GM12878 (cell line): ENCODE results near the gene ACTL6B. TPM values are rescaled to one million over a fixed set of nuclear protein-coding genes. Genes with fewer than 3 reads are reported as not detected.

Experiments
- ATAC-seq: fragments of 200-7000 bp; cut with Tn5 transposase; 3 replicates; pipeline ENCODE4 v1.9.1; 2020; ENCODE audit warnings: mild to moderate bottlenecking, moderate library complexity
- BruUV-seq: library from RNA; stranded (reverse); fragments of 400-500 nt; replicated peaks from 2 replicates; lab custom pipeline; 2021; lab: Mats Ljungman, UMichigan
- CTCF ChIA-PET: fragments of 300-600 bp; sonication (Branson Sonifier 250); formaldehyde crosslinking; extraction: SDS; loops from one replicate; lab custom pipeline; 2021; ENCODE audit warnings: inconsistent platforms; lab: Yijun Ruan, JAX
- POLR2A ChIA-PET: fragments of 350-600 bp; formaldehyde crosslinking; extraction: SDS; loops from one replicate; lab custom pipeline; 2021; ENCODE audit warnings: inconsistent platforms; lab: Charles Lee
- RAD21 ChIA-PET: fragments of 300-600 bp; sonication (Branson Sonifier 250); formaldehyde crosslinking; loops from one replicate; lab custom pipeline; 2023; ENCODE audit warnings: antibody characterized with exemption; ENCODE audit not compliant: unreplicated experiment; lab: Charles Lee
- SMC1A ChIA-PET: fragments of 300-600 bp; sonication (Branson Sonifier 250); formaldehyde crosslinking; loops from one replicate; lab custom pipeline; 2023; ENCODE audit not compliant: unreplicated experiment, uncharacterized antibody; lab: Charles Lee
- DNase-seq: peaks from one replicate; pipeline ENCODE4 v3.0.0-alpha.2; 2011; ENCODE audit warnings: low read depth, low spot score
- FAIRE-seq: peaks from 3 replicates; lab custom pipeline; 2011; peaks lifted over from hg19 to GRCh38; lab: Jason Lieb, UNC
- H2AFZ ChIP-seq: 2 replicates; pipeline ENCODE4 v1.6.0; 2011; ENCODE audit warnings: low read depth, low read length, control low read depth; ENCODE audit not compliant: control insufficient read depth
- H3K27ac ChIP-seq: 2 replicates; pipeline ENCODE4 v1.5.1; 2011; ENCODE audit warnings: control low read depth; ENCODE audit not compliant: control insufficient read depth, insufficient read depth
- H3K27me3 ChIP-seq, 2 experiments: replicated peaks in 1 of 2; 2 replicates each; pipeline versions ENCODE4 v1.6.0 to v1.6.1; 2011; ENCODE audit warnings: low read length in 1 of 2; ENCODE audit not compliant: control insufficient read depth in 2 of 2, insufficient read depth in 2 of 2
- H3K36me3 ChIP-seq, 2 experiments: 2 replicates each; pipeline ENCODE4 v1.5.1; 2011; ENCODE audit warnings: low read length in 1 of 2; ENCODE audit not compliant: control insufficient read depth in 2 of 2, insufficient read depth in 2 of 2
- H3K4me1 ChIP-seq: 2 replicates; pipeline ENCODE4 v1.6.1; 2011; ENCODE audit warnings: mild to moderate bottlenecking, low read length, moderate library complexity, mixed read lengths; ENCODE audit not compliant: control insufficient read depth, insufficient read depth
- H3K4me2 ChIP-seq: 2 replicates; pipeline ENCODE4 v1.6.0; 2011; ENCODE audit warnings: control low read depth; ENCODE audit not compliant: control insufficient read depth, insufficient read depth
- H3K4me3 ChIP-seq: fragments of 200-600 bp; sonication (generic); 2 replicates; pipeline ENCODE4 v1.5.1; 2016
- H3K79me2 ChIP-seq: 2 replicates; pipeline ENCODE4 v1.6.0; 2011; ENCODE audit warnings: low read length; ENCODE audit not compliant: control insufficient read depth, insufficient read depth
- H3K9ac ChIP-seq: 2 replicates; pipeline ENCODE4 v1.8.0; 2011; ENCODE audit warnings: low read length, control low read depth, mixed read lengths; ENCODE audit not compliant: control insufficient read depth, insufficient read depth
- H3K9me3 ChIP-seq: replicated peaks from 3 replicates; pipeline ENCODE4 v1.5.1; 2011; ENCODE audit warnings: mild to moderate bottlenecking, low read length; ENCODE audit not compliant: control insufficient read depth, insufficient read depth
- H4K20me1 ChIP-seq: 2 replicates; pipeline ENCODE4 v1.6.0; 2011; ENCODE audit not compliant: control insufficient read depth, insufficient read depth
- CBX3 ChIP-seq: fragments of 200-600 bp; sonication (generic); IDR thresholded peaks from 2 replicates; pipeline ENCODE4 v1.6.1; 2016; ENCODE audit warnings: low read depth, borderline replicate concordance
- CBX5 ChIP-seq: sonication (generic); IDR thresholded peaks from 2 replicates; pipeline ENCODE4 v1.6.1; 2016; ENCODE audit warnings: low read depth, moderate library complexity, mild to moderate bottlenecking, inconsistent platforms
- FOXM1 ChIP-seq: IDR thresholded peaks from 2 replicates; pipeline ENCODE4 v1.6.1; 2012; ENCODE audit warnings: low read depth, mild to moderate bottlenecking, inconsistent platforms, low read length, moderate library complexity
- JUND ChIP-seq: IDR thresholded peaks from 2 replicates; pipeline ENCODE4 v1.6.1; 2012; ENCODE audit warnings: low read depth, mild to moderate bottlenecking, low read length, improper control_type of control experiment, moderate library complexity
- LARP7 ChIP-seq: fragments of 450-650 bp; IDR thresholded peaks from 2 replicates; pipeline ENCODE4 v1.6.1; 2017; ENCODE audit warnings: mild to moderate bottlenecking
- MAX ChIP-seq: IDR thresholded peaks from 2 replicates; pipeline ENCODE4 v1.6.1; 2012; ENCODE audit warnings: low read depth, low read length, improper control_type of control experiment
- NR2C2 ChIP-seq: IDR thresholded peaks from 2 replicates; pipeline ENCODE4 v1.6.1; 2011; ENCODE audit warnings: borderline replicate concordance, low read depth; ENCODE audit not compliant: control insufficient read depth, insufficient read length
- PAX5 ChIP-seq: IDR thresholded peaks from 2 replicates; pipeline ENCODE4 v1.6.1; 2011; ENCODE audit warnings: low read depth, low read length, borderline replicate concordance
- RELB ChIP-seq: fragments of 450-650 bp; IDR thresholded peaks from 2 replicates; pipeline ENCODE4 v1.6.1; 2017; ENCODE audit warnings: low read depth, mild to moderate bottlenecking, moderate library complexity
- ZNF384 ChIP-seq: IDR thresholded peaks from 2 replicates; pipeline ENCODE4 v1.6.1; 2012; ENCODE audit warnings: low read depth, mild to moderate bottlenecking, low read length, improper control_type of control experiment, borderline replicate concordance
- WGBS: methylation state at CpG from one replicate; pipeline ENCODE4 v1.1.6; 2016; ENCODE audit warnings: low lambda C conversion rate; ENCODE audit not compliant: insufficient replicate concordance, insufficient coverage; ENCODE audit errors: missing lambda C conversion rate; 5-methylcytosine and 5-hydroxymethylcytosine counted together
- in situ Hi-C: fragments of 300-500 bp; cut with MboI; formaldehyde crosslinking; loops from 9 replicates; pipeline ENCODE4 v1.14.3; 2018; ENCODE audit warnings: mixed read lengths
- intact Hi-C: fragments of 100-400 bp; cut with micrococcal nuclease; formaldehyde crosslinking; loops from one replicate; pipeline ENCODE4 v1.14.2; 2022; ENCODE audit not compliant: unreplicated experiment
- polyA plus RNA-seq, 11 experiments: library from polyadenylated mRNA; depleted of rRNA in 4 of 11; unstranded in 6 of 11; stranded (reverse) in 5 of 11; fragments of >200 nt; fragmentation: Nextera tagmentation in 4 of 11; fragmentation: Illumina TruSeq in 1 of 11; extraction: Ambion mirVana in 4 of 11; extraction: Trizol in 1 of 11; gene quantifications; 1 replicate in 1 of 11; 2 replicates in 10 of 11; pipeline versions ENCODE4 v1.2.1 to v1.2.3, GENCODE V29; 2011 to 2016; ENCODE audit warnings: inconsistent platforms in 2 of 11, missing spikeins in 2 of 11, low read depth in 1 of 11
- total RNA-seq, 4 experiments: library from RNA; depleted of rRNA in 3 of 4; stranded (reverse); fragments of >200 nt in 3 of 4; fragmentation: Illumina TruSeq in 1 of 4; extraction: Trizol in 1 of 4; gene quantifications; 2 replicates each; pipeline versions ENCODE4 v1.2.1 to v1.2.3, GENCODE V29; 2013 to 2021
- TF ChIP-seq, protein P1 (sequence below): fragments of 450-650 bp; IDR thresholded peaks from 2 replicates; pipeline ENCODE4 v1.6.1; 2017; ENCODE audit warnings: mild to moderate bottlenecking, moderate library complexity

Gene ACTL6B
- total and polyA plus RNA-seq, 10 of the 15 experiments (the other 5 are each of a cell fraction or from before 2014, with no cell fraction given): not detected

- TF ChIP-seq RELB (no peak), LARP7 (no peak), JUND (no peak)
Measured at GRCh38 chr7:100640517-100641440, 15.5 kb downstream of the ACTL6B start (continued).

GRCh38 chr7:100639995-100640516 lies 16.2 kb downstream of the ACTL6B start:
- no peaks in the 10 kb centered on the region for H3K36me3 ChIP-seq
- in situ Hi-C loops: no loop called here
- intact Hi-C loops: no loop called here
- H3K4me3 ChIP-seq: no peak overlapping the region
- no peaks in the 10 kb centered on the region; a peak in 1 of 4 replicates for H3K27me3 ChIP-seq
- H3K9me3 ChIP-seq: no peaks in the 10 kb centered on the region
- H4K20me1 ChIP-seq: no peaks in the 10 kb centered on the region
- H3K4me1 ChIP-seq: no peaks in the 10 kb centered on the region; the same call in 1 of the 2 replicates
- DNase-seq: no peak
- no peak overlapping the region for H3K27ac ChIP-seq
- 82% methylated on average over 17 of the region's 17 CpGs for WGBS
- FAIRE-seq: no peak
- no peak overlapping the region for H2AFZ ChIP-seq
- no peaks in the 10 kb centered on the region for H3K79me2 ChIP-seq
- ChIA-PET CTCF (interaction anchor here (1.5 kb wide), 1 partner anchor 10 kb away, joined by 6 read pairs; no protein-coding TSS in a partner anchor), POLR2A (interaction anchor here (0.7 kb wide), 1 partner anchor 137 kb away, joined by 4 read pairs; no protein-coding TSS in a partner anchor), SMC1A (no interaction called here), RAD21 (no interaction called here)
- H3K4me2 ChIP-seq: no peak overlapping the region
- H3K9ac ChIP-seq: no peak overlapping the region
- no peak for ATAC-seq
- no peak for TF ChIP-seq CBX5
- TF ChIP-seq NR2C2: no peak
- TF ChIP-seq, protein P1, sequence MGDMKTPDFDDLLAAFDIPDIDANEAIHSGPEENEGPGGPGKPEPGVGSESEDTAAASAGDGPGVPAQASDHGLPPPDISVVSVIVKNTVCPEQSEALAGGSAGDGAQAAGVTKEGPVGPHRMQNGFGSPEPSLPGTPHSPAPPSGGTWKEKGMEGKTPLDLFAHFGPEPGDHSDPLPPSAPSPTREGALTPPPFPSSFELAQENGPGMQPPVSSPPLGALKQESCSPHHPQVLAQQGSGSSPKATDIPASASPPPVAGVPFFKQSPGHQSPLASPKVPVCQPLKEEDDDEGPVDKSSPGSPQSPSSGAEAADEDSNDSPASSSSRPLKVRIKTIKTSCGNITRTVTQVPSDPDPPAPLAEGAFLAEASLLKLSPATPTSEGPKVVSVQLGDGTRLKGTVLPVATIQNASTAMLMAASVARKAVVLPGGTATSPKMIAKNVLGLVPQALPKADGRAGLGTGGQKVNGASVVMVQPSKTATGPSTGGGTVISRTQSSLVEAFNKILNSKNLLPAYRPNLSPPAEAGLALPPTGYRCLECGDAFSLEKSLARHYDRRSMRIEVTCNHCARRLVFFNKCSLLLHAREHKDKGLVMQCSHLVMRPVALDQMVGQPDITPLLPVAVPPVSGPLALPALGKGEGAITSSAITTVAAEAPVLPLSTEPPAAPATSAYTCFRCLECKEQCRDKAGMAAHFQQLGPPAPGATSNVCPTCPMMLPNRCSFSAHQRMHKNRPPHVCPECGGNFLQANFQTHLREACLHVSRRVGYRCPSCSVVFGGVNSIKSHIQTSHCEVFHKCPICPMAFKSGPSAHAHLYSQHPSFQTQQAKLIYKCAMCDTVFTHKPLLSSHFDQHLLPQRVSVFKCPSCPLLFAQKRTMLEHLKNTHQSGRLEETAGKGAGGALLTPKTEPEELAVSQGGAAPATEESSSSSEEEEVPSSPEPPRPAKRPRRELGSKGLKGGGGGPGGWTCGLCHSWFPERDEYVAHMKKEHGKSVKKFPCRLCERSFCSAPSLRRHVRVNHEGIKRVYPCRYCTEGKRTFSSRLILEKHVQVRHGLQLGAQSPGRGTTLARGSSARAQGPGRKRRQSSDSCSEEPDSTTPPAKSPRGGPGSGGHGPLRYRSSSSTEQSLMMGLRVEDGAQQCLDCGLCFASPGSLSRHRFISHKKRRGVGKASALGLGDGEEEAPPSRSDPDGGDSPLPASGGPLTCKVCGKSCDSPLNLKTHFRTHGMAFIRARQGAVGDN: no peak
- TF ChIP-seq FOXM1: no peak
- TF ChIP-seq CBX3: no peak
- TF ChIP-seq MAX: no peak
- TF ChIP-seq ZNF384: no peak
- TF ChIP-seq PAX5: no peak
- BruUV-seq: no TSS peak
